GM19043 (cell line): Measurements from ENCODE around the gene LCK.
"Not testable (repeated sequence)": the region's sequence is repeated elsewhere in the genome, so short reads cannot be mapped to it uniquely, and the experiment has no call there.

Source experiments
- ATAC-seq: cut with Tn5 transposase; IDR thresholded peaks from one replicate; pipeline ENCODE4 v1.9.1; 2021; ENCODE audit warnings: low read depth; ENCODE audit not compliant: unreplicated experiment

LCK gene

GRCh38 chr1:32239337-32239736 lies 11.7 kb upstream of the LCK start:
- ATAC-seq, result no peak

- no peak for ATAC-seq
Measured at GRCh38 chr1:32239790-32240139, 11.3 kb upstream of the LCK start.

GRCh38 chr1:32240140-32240951 lies 10.7 kb upstream of the LCK start:
- ATAC-seq, result no peak

- ATAC-seq, result no peak
Measured at GRCh38 chr1:32241001-32241763, 9.9 kb upstream of the LCK start.

- ATAC-seq, result no peak
Measured at GRCh38 chr1:32242341-32242851, 8.7 kb upstream of the LCK start.

- ATAC-seq, result no peak
Measured at GRCh38 chr1:32246888-32247273, 4.2 kb upstream of the LCK start, which contains the start of gene FAM167B. TSS of gene FAM167B (plus strand) at chr1:32247222. CDS start at chr1:32247422, 200 bp downstream.

- no peak for ATAC-seq
Measured at GRCh38 chr1:32247452-32247851, 3.6 kb upstream of the LCK start.

GRCh38 chr1:32247983-32248889 lies 2.8 kb upstream of the LCK start:
- no peak for ATAC-seq

- ATAC-seq, result peak; percentile 46
Measured at GRCh38 chr1:32249831-32250525, 1.1 kb upstream of the LCK start.

GRCh38 chr1:32255072-32256071 lies 4.3 kb downstream of the LCK start:
- ATAC-seq, result no peak

GRCh38 chr1:32256473-32257226 lies 5.6 kb downstream of the LCK start:
- no peak for ATAC-seq

GRCh38 chr1:32257227-32257508 lies 6.1 kb downstream of the LCK start:
- ATAC-seq, result no peak

- ATAC-seq, result not testable (repeated sequence)
Measured at GRCh38 chr1:32263236-32263593, 12.2 kb downstream of the LCK start.

- ATAC-seq, result no peak
Measured at GRCh38 chr1:32263744-32264143, 12.7 kb downstream of the LCK start.

- no peak for ATAC-seq
Measured at GRCh38 chr1:32265846-32266245, 14.8 kb downstream of the LCK start.

GRCh38 chr1:32266921-32267591 lies 16.0 kb downstream of the LCK start:
- no peak for ATAC-seq

GRCh38 chr1:32269744-32270143 lies 18.7 kb downstream of the LCK start:
- no peak for ATAC-seq
